SH-SY5Y (cell line): Measurements from ENCODE around the gene VPS51.

Source experiments
- GATA2 ChIP-seq: IDR thresholded peaks from 2 replicates; pipeline ENCODE4 v1.6.1; 2011; ENCODE audit warnings: mild to moderate bottlenecking, low read depth, low read length
- GATA3 ChIP-seq: IDR thresholded peaks from 2 replicates; pipeline ENCODE4 v1.6.1; 2011; ENCODE audit warnings: low read depth, mild to moderate bottlenecking, low read length, moderate library complexity

DNA sequence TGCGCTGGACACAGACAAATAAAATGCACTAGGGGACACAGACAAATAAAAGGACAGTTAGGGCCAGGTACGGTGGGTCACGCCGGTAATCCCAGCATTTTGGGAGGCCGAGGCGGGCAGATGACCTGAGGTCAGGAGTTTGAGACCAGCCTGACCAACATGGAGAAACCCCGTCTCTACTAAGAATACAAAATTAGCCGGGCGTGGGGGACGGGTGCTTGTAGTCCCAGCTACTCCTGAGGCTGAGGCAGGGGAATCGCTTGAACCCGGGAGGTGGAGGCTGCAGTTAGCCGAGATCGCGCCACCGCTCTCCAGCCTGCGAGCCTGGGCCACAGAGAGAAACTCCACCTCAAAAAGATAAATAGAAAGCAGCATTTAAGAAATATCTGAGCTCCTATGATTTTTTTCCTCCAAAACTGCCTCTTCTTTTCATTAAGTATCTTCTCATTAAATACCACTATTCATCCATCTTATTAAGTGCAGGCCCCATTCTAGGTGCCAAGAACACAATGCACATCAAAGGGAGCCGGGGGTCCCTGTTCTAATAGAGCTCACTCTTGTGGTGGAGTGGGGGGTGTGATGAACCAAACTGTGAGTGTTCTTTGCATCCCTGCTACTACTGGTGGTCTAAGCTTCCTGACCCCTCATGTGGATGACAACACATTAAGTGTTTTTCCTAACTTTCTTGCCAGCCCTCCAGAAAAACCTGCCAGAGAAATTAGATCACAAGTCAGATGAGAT, 22.3 kb downstream of the VPS51 start:
- no peak for TF ChIP-seq GATA2
- TF ChIP-seq GATA3: no peak
